ENCODE data around the gene PTN. TPM values are rescaled to one million over a fixed set of nuclear protein-coding genes. Genes with fewer than 3 reads are reported as not detected.

Gene PTN
- total RNA-seq = not detected in 2 replicates

DNA sequence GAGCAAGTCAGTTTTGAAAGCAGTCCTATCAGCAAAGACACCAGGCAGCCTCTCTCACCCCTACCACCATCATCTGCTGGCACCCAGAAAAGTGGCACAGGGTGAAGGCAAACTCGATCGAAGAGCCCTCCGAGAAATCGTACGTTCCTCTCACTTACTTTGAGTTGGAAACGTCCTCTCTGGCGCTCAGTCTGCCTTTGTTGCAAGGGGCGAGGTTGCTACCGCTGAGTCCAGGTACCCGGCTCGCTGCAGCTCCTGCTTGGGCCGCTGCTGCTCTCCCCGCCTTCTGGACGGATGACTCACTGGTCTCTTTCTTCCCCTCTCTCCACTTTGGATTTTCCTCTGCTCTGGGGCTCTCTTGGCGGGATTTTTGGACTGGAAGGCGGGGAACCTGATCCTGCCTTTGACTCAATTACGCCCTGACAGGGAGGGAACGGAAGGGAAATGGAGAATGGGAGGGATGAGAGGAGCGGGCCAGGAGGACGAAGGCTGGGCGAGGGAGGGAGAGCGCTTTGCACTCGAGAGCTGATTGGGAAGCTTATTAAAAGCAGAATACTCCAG lies at the start of gene PTN:
PTN (minus strand) TSS at position 453 of the 561 bp plus-strand sequence. CDS start 88,760 bp downstream, outside the sequence.
- Mint-ChIP-seq H3K4me3 (no peak within 1 kb of the TSS), H3K36me3 (ENCODE audit: low read depth) (no peaks in the 10 kb centered on the region), H3K27ac (no peak within 1 kb of the TSS), H3K9me3 (no peaks in the 10 kb centered on the region), H3K27me3 (peaks cover 6% of the 10 kb centered on the region), H3K4me1 (no peaks in the 10 kb centered on the region)
- DNase-seq = no peak
- intact Hi-C loops (cut with micrococcal nuclease) = no loop called here

- no peak overlapping the region for H3K4me3 Mint-ChIP-seq
- H3K36me3 Mint-ChIP-seq (ENCODE audit: low read depth) = no peaks in the 10 kb centered on the region
- no peak overlapping the region for H3K27ac Mint-ChIP-seq
- no peaks in the 10 kb centered on the region for H3K27me3 Mint-ChIP-seq
- H3K9me3 Mint-ChIP-seq = no peaks in the 10 kb centered on the region
- DNase-seq = no peak
- H3K4me1 Mint-ChIP-seq = no peaks in the 10 kb centered on the region
- intact Hi-C loops (cut with micrococcal nuclease) = no loop called here
Measured at GRCh38 chr7:137390076-137390475, 46.5 kb upstream of the PTN start.

DNA sequence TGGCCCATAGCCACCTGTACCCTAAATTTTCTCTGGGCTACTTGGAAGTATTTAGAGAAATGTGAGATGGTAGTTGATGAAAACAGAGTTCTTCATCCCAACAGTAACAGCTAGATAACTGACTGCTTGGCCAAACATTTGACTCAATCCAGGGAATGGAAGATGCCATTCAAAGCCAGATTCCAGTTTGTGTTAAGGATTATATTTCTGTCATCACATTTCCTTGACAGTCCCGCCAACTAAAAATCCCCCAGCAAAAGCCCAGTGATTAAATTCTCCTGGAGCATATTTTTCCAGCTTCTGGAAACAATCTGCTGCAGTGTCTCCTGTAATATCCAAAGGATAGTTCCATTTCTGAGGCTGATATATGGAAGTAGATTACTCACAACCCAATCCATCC lies 45.4 kb upstream of the PTN start:
- Mint-ChIP-seq H3K27ac (no peak overlapping the region), H3K9me3 (no peaks in the 10 kb centered on the region), H3K36me3 (ENCODE audit: low read depth) (no peaks in the 10 kb centered on the region), H3K4me1 (no peaks in the 10 kb centered on the region), H3K27me3 (no peaks in the 10 kb centered on the region), H3K4me3 (no peak overlapping the region)
- intact Hi-C loops (cut with micrococcal nuclease) = no loop called here
- no peak for DNase-seq

- no peaks in the 10 kb centered on the region for H3K36me3 Mint-ChIP-seq (ENCODE audit: low read depth)
Measured at GRCh38 chr7:137386966-137387365, 43.4 kb upstream of the PTN start.

GRCh38 chr7:137381045-137381444 lies 37.5 kb upstream of the PTN start:
- H3K4me3 Mint-ChIP-seq = no peak overlapping the region
- no peak for DNase-seq
- H3K27ac Mint-ChIP-seq = no peak overlapping the region
- no peaks in the 10 kb centered on the region for H3K9me3 Mint-ChIP-seq
- intact Hi-C loops (cut with micrococcal nuclease) = no loop called here
- H3K36me3 Mint-ChIP-seq (ENCODE audit: low read depth) = no peaks in the 10 kb centered on the region
- H3K4me1 Mint-ChIP-seq = no peaks in the 10 kb centered on the region
- H3K27me3 Mint-ChIP-seq = no peaks in the 10 kb centered on the region

More at GRCh38 chr7:137386966-137387365, 43.4 kb upstream of the PTN start:
- H3K4me3 Mint-ChIP-seq = no peak overlapping the region
- H3K27ac Mint-ChIP-seq = no peak overlapping the region
- no peaks in the 10 kb centered on the region for H3K4me1 Mint-ChIP-seq
- intact Hi-C loops (cut with micrococcal nuclease) = no loop called here
- no peak for DNase-seq
- H3K9me3 Mint-ChIP-seq = no peaks in the 10 kb centered on the region
- no peaks in the 10 kb centered on the region for H3K27me3 Mint-ChIP-seq

DNA sequence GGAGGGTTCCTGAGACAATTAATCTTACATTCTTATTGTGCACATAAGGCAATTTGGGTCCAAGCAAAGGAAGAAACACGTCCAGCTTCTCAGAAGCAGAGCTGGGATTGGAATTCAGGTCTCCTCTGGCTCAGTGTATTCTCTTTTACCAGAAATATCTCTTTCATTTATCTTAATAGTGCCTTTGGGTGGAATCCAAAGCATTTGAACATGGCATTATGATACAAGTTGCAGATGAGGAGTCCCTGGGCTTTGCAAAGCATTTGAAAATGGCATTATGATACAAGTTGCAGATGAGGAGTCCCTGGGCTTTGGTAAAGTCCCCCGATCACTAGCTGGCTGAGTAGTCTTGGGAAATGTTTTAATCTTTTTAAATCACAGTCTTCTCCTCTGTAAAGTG lies 30.0 kb upstream of the PTN start:
- Mint-ChIP-seq H3K27me3 (no peaks in the 10 kb centered on the region), H3K36me3 (ENCODE audit: low read depth) (no peaks in the 10 kb centered on the region), H3K9me3 (no peaks in the 10 kb centered on the region), H3K27ac (no peak overlapping the region), H3K4me1 (no peaks in the 10 kb centered on the region), H3K4me3 (no peak overlapping the region)
- DNase-seq = no peak
- intact Hi-C loops (cut with micrococcal nuclease) = no loop called here

DNA sequence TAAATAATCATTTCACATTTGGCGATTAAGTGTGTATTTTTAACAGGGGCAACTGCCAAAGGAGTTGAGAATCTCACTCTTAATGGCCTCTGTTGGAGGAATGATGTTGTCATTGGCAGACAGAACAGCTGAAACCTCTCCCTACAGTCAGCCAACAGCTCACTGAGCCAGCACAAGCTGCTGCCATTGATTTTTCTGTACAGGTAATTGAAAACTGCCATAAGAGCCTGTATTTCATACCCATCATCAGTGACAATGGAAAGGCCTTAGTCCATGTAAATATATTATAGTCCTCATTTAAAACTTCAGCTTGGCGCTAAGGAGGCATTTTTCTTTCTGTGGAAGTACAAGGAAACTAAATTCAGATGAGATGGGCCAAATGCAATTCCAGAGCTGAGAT lies 28.1 kb upstream of the PTN start:
- no peak for DNase-seq
- H3K36me3 Mint-ChIP-seq (ENCODE audit: low read depth) = no peaks in the 10 kb centered on the region
- no peaks in the 10 kb centered on the region for H3K4me1 Mint-ChIP-seq
- H3K4me3 Mint-ChIP-seq = no peak overlapping the region
- intact Hi-C loops (cut with micrococcal nuclease) = no loop called here
- H3K27me3 Mint-ChIP-seq = no peaks in the 10 kb centered on the region
- H3K27ac Mint-ChIP-seq = no peak overlapping the region
- no peaks in the 10 kb centered on the region for H3K9me3 Mint-ChIP-seq

DNA sequence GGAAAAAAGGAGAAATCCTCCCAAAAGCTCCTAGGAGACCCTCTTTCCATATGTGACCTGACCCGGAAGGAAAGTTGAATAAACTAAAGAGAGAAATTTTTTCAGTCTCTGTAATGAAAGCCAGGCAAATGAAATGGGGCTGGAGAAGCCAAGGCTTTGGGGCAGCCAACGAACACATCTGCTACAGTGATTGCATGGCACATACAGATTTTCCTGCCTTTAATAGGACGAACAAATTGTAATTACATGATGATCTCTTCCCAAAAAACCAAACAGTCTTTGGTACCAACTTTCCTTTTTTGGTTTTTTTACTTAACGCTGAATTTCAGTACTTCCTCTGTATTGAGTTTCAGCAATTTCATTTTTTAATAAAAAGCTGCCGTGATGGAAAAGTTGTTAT lies 23.5 kb upstream of the PTN start:
- H3K4me1 Mint-ChIP-seq = no peaks in the 10 kb centered on the region
- intact Hi-C loops (cut with micrococcal nuclease) = no loop called here
- H3K4me3 Mint-ChIP-seq = no peak overlapping the region
- peaks cover 19% of the 10 kb centered on the region for H3K9me3 Mint-ChIP-seq
- H3K36me3 Mint-ChIP-seq (ENCODE audit: low read depth) = no peaks in the 10 kb centered on the region
- DNase-seq = no peak
- H3K27ac Mint-ChIP-seq = no peak overlapping the region
- no peaks in the 10 kb centered on the region for H3K27me3 Mint-ChIP-seq

DNA sequence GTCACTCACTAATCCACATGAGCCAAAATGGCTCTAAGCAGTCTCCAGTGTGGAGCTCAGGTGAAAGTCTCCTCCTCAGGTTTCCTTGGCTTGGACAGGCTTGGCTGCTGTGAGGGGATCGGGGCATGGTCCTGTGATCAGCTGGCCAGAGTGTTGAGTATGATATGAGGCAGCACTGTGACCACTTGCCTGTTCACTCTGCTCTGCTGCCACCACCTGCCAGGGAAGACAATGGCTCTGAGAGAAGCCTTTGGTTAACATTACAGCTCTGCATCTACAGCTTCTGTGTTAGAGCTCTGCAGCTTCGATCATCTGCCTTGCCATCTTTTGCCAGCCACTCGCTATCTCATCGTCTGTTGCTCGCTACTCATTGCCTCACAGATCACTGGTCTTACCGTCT lies 20.1 kb upstream of the PTN start:
- intact Hi-C loops (cut with micrococcal nuclease) = no loop called here
- H3K36me3 Mint-ChIP-seq (ENCODE audit: low read depth) = no peaks in the 10 kb centered on the region
- H3K4me1 Mint-ChIP-seq = no peaks in the 10 kb centered on the region
- peaks cover 27% of the 10 kb centered on the region for H3K9me3 Mint-ChIP-seq
- no peak overlapping the region for H3K4me3 Mint-ChIP-seq
- no peak for DNase-seq
- no peak overlapping the region for H3K27ac Mint-ChIP-seq
- H3K27me3 Mint-ChIP-seq = no peaks in the 10 kb centered on the region

DNA sequence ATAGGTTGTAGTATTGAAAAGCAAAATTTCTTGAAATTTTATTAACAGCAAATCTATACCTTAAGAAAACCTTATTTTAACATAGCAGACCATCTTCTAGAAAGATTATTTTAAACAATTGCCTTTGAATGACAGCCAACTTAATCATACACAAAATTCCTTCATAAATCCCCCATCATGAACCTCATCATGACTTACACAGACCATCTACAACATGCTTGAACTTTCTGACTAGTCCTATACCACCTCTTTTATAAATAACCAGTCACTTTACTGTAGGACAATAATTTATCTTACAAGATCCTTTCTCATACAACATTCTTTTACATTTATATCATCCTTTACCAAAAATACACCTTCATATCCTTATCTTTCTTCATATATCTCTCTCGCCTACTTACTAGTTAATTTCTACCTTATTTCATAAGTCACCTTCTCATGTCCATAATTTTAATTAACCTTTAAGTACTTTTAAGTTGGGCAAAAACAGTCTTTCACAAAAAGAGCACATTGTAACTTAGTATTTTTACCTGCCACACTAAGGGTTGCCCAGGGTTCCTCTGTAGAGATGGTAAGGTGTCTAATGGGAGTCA lies 16.6 kb upstream of the PTN start:
- intact Hi-C loops (cut with micrococcal nuclease) = no loop called here
- H3K36me3 Mint-ChIP-seq (ENCODE audit: low read depth) = no peaks in the 10 kb centered on the region
- no peak for DNase-seq
- no peaks in the 10 kb centered on the region for H3K4me1 Mint-ChIP-seq
- H3K27ac Mint-ChIP-seq = no peak overlapping the region
- no peak overlapping the region for H3K4me3 Mint-ChIP-seq
- peaks cover 21% of the 10 kb centered on the region for H3K9me3 Mint-ChIP-seq
- H3K27me3 Mint-ChIP-seq = no peaks in the 10 kb centered on the region

- Mint-ChIP-seq H3K27ac (no peak overlapping the region), H3K36me3 (ENCODE audit: low read depth) (no peaks in the 10 kb centered on the region), H3K27me3 (no peaks in the 10 kb centered on the region), H3K9me3 (no peaks in the 10 kb centered on the region), H3K4me1 (no peaks in the 10 kb centered on the region), H3K4me3 (no peak overlapping the region)
- no peak for DNase-seq
- intact Hi-C loops (cut with micrococcal nuclease) = no loop called here
Measured at GRCh38 chr7:137354961-137355360, 11.4 kb upstream of the PTN start.

DNA sequence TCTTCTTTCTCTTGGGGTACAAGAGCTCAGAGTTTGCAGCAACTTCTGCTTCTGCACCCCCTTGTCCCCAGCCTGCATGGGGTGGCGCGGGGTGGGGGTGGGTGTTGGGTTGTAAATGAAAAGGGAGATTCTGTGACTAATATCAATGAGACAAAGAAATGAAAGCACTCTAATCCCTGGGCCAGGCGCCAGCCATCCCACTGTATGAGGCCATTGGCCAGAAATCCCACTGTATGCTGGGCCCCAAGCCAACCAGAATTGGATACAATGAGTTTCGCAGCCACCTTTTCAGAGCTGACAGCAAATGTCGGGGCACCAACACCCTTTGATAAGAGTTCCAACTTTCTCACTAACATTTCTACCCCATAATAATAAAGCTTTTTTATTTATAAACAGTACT lies 10.9 kb upstream of the PTN start:
- intact Hi-C loops (cut with micrococcal nuclease) = no loop called here
- H3K36me3 Mint-ChIP-seq (ENCODE audit: low read depth) = no peaks in the 10 kb centered on the region

GRCh38 chr7:137351941-137352340 lies 8.4 kb upstream of the PTN start:
- H3K9me3 Mint-ChIP-seq = no peaks in the 10 kb centered on the region
- intact Hi-C loops (cut with micrococcal nuclease) = no loop called here
- H3K4me3 Mint-ChIP-seq = no peak overlapping the region
- no peaks in the 10 kb centered on the region for H3K36me3 Mint-ChIP-seq (ENCODE audit: low read depth)
- no peak overlapping the region for H3K27ac Mint-ChIP-seq
- H3K27me3 Mint-ChIP-seq = no peaks in the 10 kb centered on the region
- DNase-seq = no peak
- no peaks in the 10 kb centered on the region for H3K4me1 Mint-ChIP-seq

More for the DNA sequence above, 10.9 kb upstream of the PTN start:
- Mint-ChIP-seq H3K27ac (no peak overlapping the region), H3K4me3 (no peak overlapping the region), H3K4me1 (no peaks in the 10 kb centered on the region), H3K27me3 (no peaks in the 10 kb centered on the region), H3K9me3 (no peaks in the 10 kb centered on the region)
- DNase-seq = no peak

DNA sequence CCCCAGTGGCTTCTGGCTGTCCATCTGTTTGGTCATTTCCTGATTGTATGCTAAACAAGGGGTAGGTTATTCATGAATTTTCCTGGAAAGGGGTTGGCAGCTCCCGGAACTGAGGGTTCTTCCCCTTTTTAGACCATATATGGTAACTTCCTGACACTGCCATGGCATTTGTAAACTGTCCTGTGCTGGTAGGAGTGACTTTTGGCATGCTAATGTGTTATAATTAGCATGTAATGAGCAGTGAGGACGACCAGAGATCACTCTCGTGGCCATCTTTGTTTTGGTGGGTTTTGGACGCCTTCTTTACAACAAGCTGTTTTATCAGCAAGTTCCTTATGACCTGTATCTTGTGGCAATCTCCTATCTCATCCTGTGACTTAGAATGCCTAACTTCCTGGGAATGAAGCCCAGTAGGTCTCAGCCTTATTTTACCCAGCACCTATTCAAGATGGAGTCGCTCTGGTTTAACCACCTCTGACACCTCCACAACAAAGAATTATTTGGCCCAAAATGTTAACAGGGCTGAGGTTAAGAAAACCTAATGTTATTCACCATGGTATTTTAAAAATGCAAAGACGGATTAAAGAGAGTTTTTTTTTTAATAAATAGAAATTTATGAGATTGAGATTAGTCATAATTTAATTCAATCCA lies 2.4 kb upstream of the PTN start:
- Mint-ChIP-seq H3K27ac (no peak overlapping the region), H3K4me1 (no peaks in the 10 kb centered on the region), H3K36me3 (ENCODE audit: low read depth) (no peaks in the 10 kb centered on the region), H3K27me3 (peaks cover 6% of the 10 kb centered on the region), H3K9me3 (no peaks in the 10 kb centered on the region), H3K4me3 (no peak overlapping the region)
- no peak for DNase-seq
- intact Hi-C loops (cut with micrococcal nuclease) = no loop called here

GRCh38 chr7:137342828-137343261 lies 688 bp downstream of the PTN start:
- no peaks in the 10 kb centered on the region for H3K9me3 Mint-ChIP-seq
- H3K27me3 Mint-ChIP-seq = peaks cover 6% of the 10 kb centered on the region
- no peak overlapping the region for H3K4me3 Mint-ChIP-seq
- H3K27ac Mint-ChIP-seq = no peak overlapping the region
- DNase-seq = no peak
- intact Hi-C loops (cut with micrococcal nuclease) = no loop called here
- H3K4me1 Mint-ChIP-seq = no peaks in the 10 kb centered on the region
- H3K36me3 Mint-ChIP-seq (ENCODE audit: low read depth) = no peaks in the 10 kb centered on the region

Data from activated CD4-positive, alpha-beta T cell treated with anti-CD3 and anti-CD28 coated beads, Interleukin-2, amount 10 ng/mL, durations not matched to agents 24 days and 14 days (primary cell).